HG02763 (cell line): ENCODE measurements around the gene VSIG10L.
A peak's percentile ranks its signal among the peaks of the same experiment; 100 is the strongest.

Experiments
- ATAC-seq: cut with Tn5 transposase; IDR thresholded peaks from one replicate; pipeline ENCODE4 v1.9.1; 2021; ENCODE audit warnings: mild to moderate bottlenecking, moderate library complexity; ENCODE audit not compliant: unreplicated experiment

The VSIG10L gene

GRCh38 chr19:51341976-51342580, at the start of gene VSIG10L:
Gene VSIG10L (minus strand): TSS chr19:51342139. CDS start chr19:51342124, 15 bp downstream.
- ATAC-seq = no peak

- no peak for ATAC-seq
Observed at GRCh38 chr19:51391073-51391611, 49.2 kb upstream of the VSIG10L start.

- no peak for ATAC-seq
Observed at GRCh38 chr19:51389143-51389542, 47.2 kb upstream of the VSIG10L start.

- ATAC-seq = no peak
Observed at GRCh38 chr19:51387924-51388389, 46.0 kb upstream of the VSIG10L start, which contains the start of gene LIM2. Gene LIM2 (minus strand): TSS chr19:51387974. CDS start chr19:51387443, 531 bp downstream.

GRCh38 chr19:51386882-51387520, 45.1 kb upstream of the VSIG10L start:
- ATAC-seq = no peak

GRCh38 chr19:51382004-51382403, 40.1 kb upstream of the VSIG10L start:
- no peak for ATAC-seq

- no peak for ATAC-seq
Observed at GRCh38 chr19:51380379-51380778, 38.4 kb upstream of the VSIG10L start.

- no peak for ATAC-seq
Observed at GRCh38 chr19:51377422-51377821, 35.5 kb upstream of the VSIG10L start.

- no peak for ATAC-seq
Observed at GRCh38 chr19:51375504-51376221, 33.7 kb upstream of the VSIG10L start.

GRCh38 chr19:51372649-51373504, 30.9 kb upstream of the VSIG10L start, which contains the start of gene NKG7:
Gene NKG7 (minus strand): TSS chr19:51372654. CDS start chr19:51372535, 119 bp downstream.
- ATAC-seq = no peak

GRCh38 chr19:51372021-51372648, 30.2 kb upstream of the VSIG10L start:
- ATAC-seq = no peak

- no peak for ATAC-seq
Observed at GRCh38 chr19:51371186-51371690, 29.3 kb upstream of the VSIG10L start.

- ATAC-seq = no peak
Observed at GRCh38 chr19:51370230-51370629, 28.3 kb upstream of the VSIG10L start.

GRCh38 chr19:51368366-51369282, 26.7 kb upstream of the VSIG10L start, which contains the start of gene CLDND2:
Gene CLDND2 (minus strand): TSS chr19:51369003. CDS start chr19:51368577, 426 bp downstream.
- ATAC-seq = no peak

GRCh38 chr19:51367565-51368365, 25.8 kb upstream of the VSIG10L start:
- peak; percentile 70 for ATAC-seq

- ATAC-seq = peak; percentile 4
Observed at GRCh38 chr19:51367255-51367564, 25.3 kb upstream of the VSIG10L start.

GRCh38 chr19:51366389-51367254, 24.7 kb upstream of the VSIG10L start:
- peak; percentile 58 for ATAC-seq
